Heart right ventricle (tissue), 16 donors: ENCODE measurements around the gene CSF3. TPM values are rescaled to one million over a fixed set of nuclear protein-coding genes. Genes with fewer than 3 reads are reported as not detected.
A peak's percentile ranks its signal among the peaks of the same experiment; 100 is the strongest.

ENCODE experiments used
- ATAC-seq, 8 donors: fragments of 200-7000 bp; cut with Tn5 transposase; one replicate each; pipeline ENCODE4 v1.9.1; 2020; ENCODE audit warnings: mild to moderate bottlenecking in 8 of 8, moderate library complexity in 8 of 8, moderate number of reproducible peaks in 1 of 8
- DNase-seq, 2 donors: peaks; one replicate each; pipeline ENCODE4 v3.0.0-alpha.2; 2020
- H3K27ac ChIP-seq, 10 donors: fragments of 200-600 bp; sonication (generic) in 2 of 10; one replicate each; pipeline versions ENCODE4 v1.5.0 to v1.8.0; 2020 to 2022; ENCODE audit warnings: mild to moderate bottlenecking in 3 of 10
- H3K27me3 ChIP-seq, 7 donors: fragments of 200-600 bp; one replicate each; pipeline ENCODE4 v1.8.0; 2021 to 2022; ENCODE audit warnings: mild to moderate bottlenecking in 2 of 7
- H3K36me3 ChIP-seq, 9 donors: fragments of 200-600 bp; sonication (generic) in 1 of 9; one replicate each; pipeline versions ENCODE4 v1.5.0 to v1.8.0; 2020 to 2022; ENCODE audit warnings: mild to moderate bottlenecking in 2 of 9
- H3K4me1 ChIP-seq, 9 donors: fragments of 200-600 bp; sonication (generic) in 1 of 9; one replicate each; pipeline versions ENCODE4 v1.5.0 to v1.8.0; 2020 to 2022; ENCODE audit warnings: mild to moderate bottlenecking in 4 of 9
- H3K4me3 ChIP-seq, 10 donors: fragments of 200-600 bp; sonication (generic) in 2 of 10; one replicate each; pipeline versions ENCODE4 v1.5.0 to v1.8.0; 2020 to 2022; ENCODE audit warnings: mild to moderate bottlenecking in 7 of 10, moderate library complexity in 2 of 10
- H3K9me3 ChIP-seq, 11 donors: fragments of 200-600 bp in 10 of 11; sonication (generic) in 2 of 11; one replicate each; pipeline versions ENCODE4 v1.5.0 to v1.8.0; 2013 to 2022; ENCODE audit warnings: mild to moderate bottlenecking in 2 of 11, control low read depth in 1 of 11, moderate library complexity in 1 of 11
- WGBS, 2 donors: extraction: QIAGEN DNeasy Blood & Tissue Kit; methylation state at CpG; one replicate each; pipeline ENCODE4 v1.1.7; 2013; ENCODE audit warnings: inconsistent platforms in 1 of 2; 5-methylcytosine and 5-hydroxymethylcytosine counted together
- intact Hi-C, 10 donors: fragments of 100-400 bp; cut with DNase I; formaldehyde crosslinking; loops; one replicate each; pipeline versions ENCODE4 v1.11.1 to v1.14.2; 2022
- polyA plus RNA-seq, 2 donors: library from polyadenylated mRNA; stranded (reverse); fragments of 200-250 nt; gene quantifications; one replicate each; pipeline ENCODE4 v1.2.3, GENCODE V29; 2013
- total RNA-seq, 10 donors: library from RNA; stranded (reverse); fragmentation: NEBNext Ultra II Directional in 3 of 10; extraction: Animal tissue kit (Norgen Biotek cat#: 25700) in 3 of 10; gene quantifications; one replicate each; pipeline versions ENCODE4 v1.2.1 to v1.2.4, GENCODE V29; 2021 to 2023
- TF ChIP-seq, protein P1 (sequence below), 9 donors: fragments of 200-600 bp; sonication (generic) in 2 of 9; IDR thresholded peaks; one replicate each; pipeline versions ENCODE4 v1.5.0 to v1.8.0; 2021 to 2022; ENCODE audit warnings: antibody characterized with exemption in 9 of 9, mild to moderate bottlenecking in 5 of 9, moderate library complexity in 1 of 9
- donor health status: Arrhythmogenic right ventricular cardiomyopathy.
- donor health status: ischemic (EF 13 %, LVEDD 7.1; RV severe dilation, severe dysfunction).
- donor health status: healthy with polysubstance abuse.
- donor health status: DM: no; HTN: yes; CAD: no.
- donor health status: DM: no; HTN: no; CAD: no.
- donor health status: ischemic (EF 25% LVEDD 6.9; RV normal size, moderate dysfunction).
- donor health status: ischemic (EF 25% LVEDD 5.7; RV mildly dilated, moderate dysfunction).
- donor health status: healthy.
- donor health status: DM: yes; HTN: yes; CAD: no.
- donor health status: Ischemic cardiomyopathy.
- donor health status: ischemic (EF 35%, LVEDD 5.7; RV mildly dilated, moderate dysfunction).
- donor health status: nonischemic (EF 11% LVEDD 7.7; RV severe dilation, severe dysfunction).
- donor health status: DM: yes; HTN: yes; CAD: no.
- donor health status: PGD.
- donor health status: ischemic (EF 29% LVEDD 5.4; RV normal size, mild dysfunction).
- donor health status: nonischemic (EF 23%, LVEDD 6.1; RV moderate dilation, normal function).

CSF3 gene
- total and polyA plus RNA-seq, 12 donors: 0.29 to 4.2 (median 0.81) TPM; not detected in 7

DNA sequence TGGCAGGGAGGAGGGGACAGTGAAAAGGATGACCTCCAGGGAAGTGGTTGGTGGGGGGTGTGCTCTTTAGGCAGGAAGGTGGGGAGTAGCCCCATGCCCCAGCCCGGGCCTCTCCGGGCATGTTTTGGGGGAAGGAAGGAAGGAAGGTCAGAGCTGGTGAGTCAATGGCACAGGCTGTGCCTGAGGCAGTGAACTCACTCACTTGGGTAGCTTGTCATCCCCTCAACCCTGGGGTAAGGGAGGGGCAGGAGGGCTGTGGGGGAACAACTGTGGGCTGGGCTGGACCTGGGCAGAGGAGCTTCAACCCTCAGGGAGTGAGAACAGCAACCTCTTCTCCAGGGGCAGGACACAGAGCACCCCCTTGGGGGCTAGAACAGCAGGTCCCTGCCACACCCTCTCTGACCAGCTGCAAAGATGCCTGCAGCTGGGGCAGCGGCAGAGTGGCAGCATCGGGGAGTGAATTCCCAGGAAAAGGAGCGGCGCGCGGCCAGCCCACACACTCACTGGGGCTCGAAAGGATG, 6.3 kb downstream of the CSF3 start:
- DNase-seq (no peak), ATAC-seq (peak in 1 of 8 donors; percentile 25)
- no peaks in the 10 kb centered on the region for H3K27me3 ChIP-seq
- no peak overlapping the region for H3K4me3 ChIP-seq
- peaks cover 6 to 69% (median 39%) of the 10 kb centered on the region in 9 donors for H3K4me1 ChIP-seq
- no peaks in the 10 kb centered on the region for H3K9me3 ChIP-seq
- H3K27ac ChIP-seq: peak overlapping the region in 3 of 10 donors; percentile 4 to 28 (median 24)
- H3K36me3 ChIP-seq: peaks cover 0 to 75% (median 56%) of the 10 kb centered on the region in 9 donors
- intact Hi-C loops: loop anchor here in 2 of 10 donors (10.0 kb wide), 1 partner anchor 143 kb away; no protein-coding TSS in a partner anchor
- TF ChIP-seq, protein P1, sequence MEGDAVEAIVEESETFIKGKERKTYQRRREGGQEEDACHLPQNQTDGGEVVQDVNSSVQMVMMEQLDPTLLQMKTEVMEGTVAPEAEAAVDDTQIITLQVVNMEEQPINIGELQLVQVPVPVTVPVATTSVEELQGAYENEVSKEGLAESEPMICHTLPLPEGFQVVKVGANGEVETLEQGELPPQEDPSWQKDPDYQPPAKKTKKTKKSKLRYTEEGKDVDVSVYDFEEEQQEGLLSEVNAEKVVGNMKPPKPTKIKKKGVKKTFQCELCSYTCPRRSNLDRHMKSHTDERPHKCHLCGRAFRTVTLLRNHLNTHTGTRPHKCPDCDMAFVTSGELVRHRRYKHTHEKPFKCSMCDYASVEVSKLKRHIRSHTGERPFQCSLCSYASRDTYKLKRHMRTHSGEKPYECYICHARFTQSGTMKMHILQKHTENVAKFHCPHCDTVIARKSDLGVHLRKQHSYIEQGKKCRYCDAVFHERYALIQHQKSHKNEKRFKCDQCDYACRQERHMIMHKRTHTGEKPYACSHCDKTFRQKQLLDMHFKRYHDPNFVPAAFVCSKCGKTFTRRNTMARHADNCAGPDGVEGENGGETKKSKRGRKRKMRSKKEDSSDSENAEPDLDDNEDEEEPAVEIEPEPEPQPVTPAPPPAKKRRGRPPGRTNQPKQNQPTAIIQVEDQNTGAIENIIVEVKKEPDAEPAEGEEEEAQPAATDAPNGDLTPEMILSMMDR (IDR thresholded peaks at IDR 0.05): no peak
- WGBS, 2 donors: 70 to 82% methylated on average over 9 of the region's 9 CpGs

DNA sequence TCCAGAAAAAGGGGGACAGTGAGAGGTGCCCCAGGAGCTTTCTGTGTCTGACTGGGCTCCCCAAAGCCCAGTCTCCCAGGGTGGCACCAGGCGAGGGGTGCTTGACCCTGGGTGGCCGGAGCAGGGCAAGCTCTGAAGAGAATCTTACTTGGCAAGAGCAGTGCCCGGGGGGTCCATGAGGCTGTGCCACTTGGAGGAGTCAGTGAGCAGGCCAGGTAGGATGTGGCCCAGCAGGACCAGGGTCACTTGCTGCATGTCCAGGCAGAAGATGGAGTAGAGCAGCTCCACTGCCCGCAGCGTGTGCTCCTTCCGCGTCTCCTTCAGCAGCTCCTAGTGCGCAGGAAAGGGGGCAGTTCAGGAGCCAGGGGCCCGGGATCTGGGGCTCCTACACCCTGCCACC, 7.3 kb downstream of the CSF3 start:
- Histone ChIP-seq H3K4me1 (peaks cover 8 to 68% (median 35%) of the 10 kb centered on the region in 9 donors), H3K4me3 (no peak overlapping the region), H3K27me3 (no peaks in the 10 kb centered on the region), H3K27ac (peak overlapping the region in 1 of 10 donors; percentile 50), H3K9me3 (no peaks in the 10 kb centered on the region), H3K36me3 (peaks cover 0 to 84% (median 62%) of the 10 kb centered on the region in 9 donors)
- 93 to 94% methylated on average over 9 of the region's 9 CpGs for WGBS, 2 donors
- DNase-seq (no peak), ATAC-seq (no peak)
- intact Hi-C loops: loop anchor here in 2 of 10 donors (10.0 kb wide), 1 partner anchor 142 kb away; no protein-coding TSS in a partner anchor
- TF ChIP-seq, protein P1 (IDR thresholded peaks at IDR 0.05): no peak

DNA sequence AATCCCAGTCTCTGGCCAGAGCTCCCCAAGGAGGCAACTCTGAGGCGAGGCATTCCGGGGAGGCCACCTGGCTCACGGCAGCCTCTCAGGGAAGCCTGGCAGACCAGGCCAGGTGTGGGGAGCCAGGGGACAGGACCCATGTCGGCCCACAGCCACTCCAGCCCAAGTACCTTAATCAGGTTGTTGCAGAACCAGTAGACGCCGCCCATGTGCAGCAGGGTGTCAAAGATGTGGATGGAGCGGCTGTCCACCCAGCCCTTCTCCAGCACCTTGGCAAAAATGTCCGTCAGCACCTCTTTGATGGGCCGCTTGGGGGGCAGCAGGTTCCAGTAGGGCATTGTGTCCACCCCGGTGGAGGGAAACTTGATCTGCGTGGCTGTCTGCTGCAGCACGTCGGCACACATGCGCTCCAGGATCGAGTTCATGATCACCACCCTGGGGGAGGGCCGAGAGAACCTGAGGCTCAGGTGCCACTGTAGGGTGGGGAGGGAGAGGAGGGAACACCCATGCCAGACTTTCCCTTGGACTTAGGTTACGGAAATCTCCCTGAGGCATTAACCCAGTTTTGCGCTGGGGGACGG, 7.8 kb downstream of the CSF3 start:
- ATAC-seq (no peak), DNase-seq (no peak)
- intact Hi-C loops: loop anchor here in 2 of 10 donors (10.0 kb wide), 1 partner anchor 142 kb away; no protein-coding TSS in a partner anchor
- WGBS, 2 donors: 84 to 86% methylated on average over 19 of the region's 19 CpGs
- Histone ChIP-seq H3K4me3 (no peak overlapping the region), H3K4me1 (peaks cover 8 to 64% (median 29%) of the 10 kb centered on the region in 9 donors), H3K36me3 (peaks cover 0 to 89% (median 64%) of the 10 kb centered on the region in 9 donors), H3K27ac (peak overlapping the region in 1 of 10 donors; percentile 50), H3K9me3 (no peaks in the 10 kb centered on the region), H3K27me3 (no peaks in the 10 kb centered on the region)
- TF ChIP-seq, protein P1 (IDR thresholded peaks at IDR 0.05): no peak

DNA sequence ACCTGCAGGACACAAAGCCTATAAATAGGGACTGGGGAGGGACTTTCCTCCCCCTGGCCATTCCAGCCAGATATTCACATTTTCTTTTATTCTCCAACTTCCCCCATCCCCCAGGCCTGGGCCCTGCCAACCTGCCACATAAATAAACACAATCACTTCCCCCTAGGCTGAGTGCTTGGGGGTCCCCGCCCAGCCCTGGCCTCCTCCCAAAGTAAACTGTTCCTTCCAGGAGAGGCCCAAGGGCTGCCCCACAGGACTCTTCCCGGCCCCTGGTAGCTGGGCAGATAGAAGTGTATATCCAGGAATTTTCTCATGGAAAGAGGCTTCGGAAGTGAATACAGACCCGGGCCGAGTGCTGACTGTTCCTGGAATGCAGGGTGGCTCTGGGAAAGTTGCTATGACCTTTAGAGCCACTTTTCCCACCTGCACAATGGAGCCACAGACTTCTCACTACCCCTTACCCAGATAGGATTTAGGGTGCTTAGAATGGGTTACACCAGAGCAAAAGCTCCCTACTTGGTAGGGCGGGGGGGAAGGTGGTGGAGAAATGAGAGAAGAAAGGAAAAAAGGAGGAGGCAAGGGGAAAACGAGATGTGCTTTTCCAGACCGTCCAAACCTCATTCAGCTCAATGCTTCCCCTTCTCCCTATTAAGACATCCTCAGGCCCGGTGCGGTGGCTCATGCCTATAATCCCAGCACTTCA, 8.5 kb downstream of the CSF3 start:
- 66 to 68% methylated on average over 10 of the region's 10 CpGs for WGBS, 2 donors
- intact Hi-C loops: loop anchor here in 2 of 10 donors (10.0 kb wide), 1 partner anchor 141 kb away; no protein-coding TSS in a partner anchor
- Histone ChIP-seq H3K4me3 (no peak overlapping the region), H3K36me3 (peaks cover 0 to 96% (median 68%) of the 10 kb centered on the region in 9 donors), H3K9me3 (no peaks in the 10 kb centered on the region), H3K4me1 (peaks cover 8 to 57% (median 23%) of the 10 kb centered on the region in 9 donors), H3K27me3 (no peaks in the 10 kb centered on the region), H3K27ac (peak overlapping the region in 3 of 10 donors; percentile 19 to 50 (median 43))
- ATAC-seq (peak in 7 of 8 donors; percentile 25 to 65 (median 43)), DNase-seq (peak; percentile 43 to 61)
- TF ChIP-seq, protein P1 (IDR thresholded peaks at IDR 0.05): no peak
